ENCODE results near the gene IFIT1.

The IFIT1 gene

GRCh38 chr10:89395141-89395540, 2.7 kb downstream of the IFIT1 start:
- TF ChIP-seq, protein P1, sequence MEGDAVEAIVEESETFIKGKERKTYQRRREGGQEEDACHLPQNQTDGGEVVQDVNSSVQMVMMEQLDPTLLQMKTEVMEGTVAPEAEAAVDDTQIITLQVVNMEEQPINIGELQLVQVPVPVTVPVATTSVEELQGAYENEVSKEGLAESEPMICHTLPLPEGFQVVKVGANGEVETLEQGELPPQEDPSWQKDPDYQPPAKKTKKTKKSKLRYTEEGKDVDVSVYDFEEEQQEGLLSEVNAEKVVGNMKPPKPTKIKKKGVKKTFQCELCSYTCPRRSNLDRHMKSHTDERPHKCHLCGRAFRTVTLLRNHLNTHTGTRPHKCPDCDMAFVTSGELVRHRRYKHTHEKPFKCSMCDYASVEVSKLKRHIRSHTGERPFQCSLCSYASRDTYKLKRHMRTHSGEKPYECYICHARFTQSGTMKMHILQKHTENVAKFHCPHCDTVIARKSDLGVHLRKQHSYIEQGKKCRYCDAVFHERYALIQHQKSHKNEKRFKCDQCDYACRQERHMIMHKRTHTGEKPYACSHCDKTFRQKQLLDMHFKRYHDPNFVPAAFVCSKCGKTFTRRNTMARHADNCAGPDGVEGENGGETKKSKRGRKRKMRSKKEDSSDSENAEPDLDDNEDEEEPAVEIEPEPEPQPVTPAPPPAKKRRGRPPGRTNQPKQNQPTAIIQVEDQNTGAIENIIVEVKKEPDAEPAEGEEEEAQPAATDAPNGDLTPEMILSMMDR (IDR thresholded peaks at IDR 0.05): no peak

DNA sequence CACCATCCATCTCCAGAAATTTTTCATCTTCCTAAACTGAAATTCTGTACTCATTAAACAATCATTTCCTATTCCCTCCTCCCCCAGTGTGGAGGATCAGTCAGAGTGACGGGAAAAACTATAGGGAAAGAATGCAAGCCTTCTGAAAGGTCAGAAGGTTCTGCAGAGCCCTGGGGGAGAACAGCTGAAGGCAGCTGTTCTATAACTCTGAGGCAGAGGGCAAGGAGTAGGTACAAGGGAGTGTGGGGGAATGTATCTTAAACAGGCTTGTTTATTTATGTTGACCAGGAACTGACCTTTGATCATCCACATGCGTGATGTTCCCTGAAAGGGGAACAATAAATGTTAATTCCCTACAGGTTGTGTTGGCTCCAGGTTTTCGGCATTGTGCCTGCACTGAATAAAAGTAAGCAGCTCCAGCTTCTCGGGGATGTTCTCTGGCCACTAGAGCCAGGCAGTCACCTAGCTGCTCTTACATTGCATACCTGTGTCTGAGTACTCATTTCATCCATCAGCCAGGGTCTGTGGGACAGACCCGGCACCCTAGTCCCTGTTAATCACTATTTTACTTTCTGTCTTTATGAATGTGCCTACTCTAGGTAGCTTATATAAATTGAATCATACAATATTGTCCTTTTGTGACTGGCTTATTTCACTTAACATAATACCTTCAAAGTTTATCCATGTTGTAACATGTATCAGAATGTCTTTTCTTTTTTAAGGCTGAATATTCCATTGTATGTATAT, 5.8 kb downstream of the IFIT1 start:
- TF ChIP-seq, protein P1 (IDR thresholded peaks at IDR 0.05): no peak

GRCh38 chr10:89399956-89400355, 7.5 kb downstream of the IFIT1 start:
- TF ChIP-seq, protein P1 (IDR thresholded peaks at IDR 0.05): no peak

- TF ChIP-seq, protein P1 (IDR thresholded peaks at IDR 0.05): no peak
Observed at GRCh38 chr10:89403043-89403442, 10.6 kb downstream of the IFIT1 start.

- TF ChIP-seq, protein P1 (IDR thresholded peaks at IDR 0.05): no peak
Observed at GRCh38 chr10:89404104-89405047, 12.0 kb downstream of the IFIT1 start.

- TF ChIP-seq, protein P1 (IDR thresholded peaks at IDR 0.05): no peak
Observed at GRCh38 chr10:89413398-89413912, 21.0 kb downstream of the IFIT1 start.

DNA sequence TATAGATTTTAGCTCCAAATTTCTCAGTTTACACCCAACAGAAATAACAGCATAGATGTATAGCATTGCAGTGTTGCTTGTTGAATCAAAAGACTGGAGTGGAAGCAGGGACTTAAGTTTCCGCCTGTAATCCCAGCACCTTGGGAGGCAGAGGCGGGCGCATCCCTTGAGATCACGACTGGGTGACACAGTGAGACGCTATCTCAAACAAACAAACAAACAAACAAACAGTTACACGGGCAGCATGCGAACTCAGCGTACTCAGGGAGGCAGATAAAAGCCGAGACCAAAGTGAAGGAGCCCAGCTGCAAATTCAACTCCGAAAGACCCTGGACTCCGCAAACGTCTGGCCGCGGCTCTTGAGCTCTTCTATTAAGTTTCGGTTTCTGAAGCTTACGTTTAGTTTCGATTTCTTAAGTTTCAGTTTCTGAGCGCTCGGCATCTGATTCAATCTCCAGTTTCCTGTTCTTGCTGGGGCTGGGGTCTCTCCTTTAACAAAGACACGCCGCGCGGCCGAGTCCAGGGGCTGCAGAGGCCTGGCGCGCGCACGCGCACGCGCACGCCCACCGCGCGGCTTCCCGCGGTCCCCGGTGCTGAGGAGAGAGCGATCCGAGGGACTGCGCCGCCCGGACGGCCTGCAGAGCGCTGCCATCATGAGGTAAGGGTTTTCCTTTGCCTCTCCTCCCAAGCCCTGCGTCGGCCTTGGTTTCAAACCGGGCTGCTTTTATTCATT, 21.9 kb downstream of the IFIT1 start, which contains the start of gene IFIT5:
Gene IFIT5 (plus strand): TSS at position 423 of the 733 bp plus-strand sequence. CDS start 231 bp downstream, at position 654.
- TF ChIP-seq, protein P1 (IDR thresholded peaks at IDR 0.05): no peak
